Esophagus squamous epithelium (tissue), 4 donors: ENCODE measurements around the gene VSTM4.

ENCODE experiments used
- POLR2A ChIP-seq, 4 donors: fragments of 450-650 bp; IDR thresholded peaks; one replicate each; pipeline ENCODE4 v1.6.1; 2017; ENCODE audit warnings: antibody characterized with exemption in 4 of 4, mild to moderate bottlenecking in 4 of 4, moderate library complexity in 3 of 4
- TF ChIP-seq, protein P1 (sequence below), 6 experiments: fragments of 450-650 bp in 4 of 6; fragments of 200-600 bp in 2 of 6; sonication (generic) in 2 of 6; IDR thresholded peaks; one replicate each; pipeline ENCODE4 v1.5.1; 2016 to 2019; ENCODE audit warnings: antibody characterized with exemption in 6 of 6, mild to moderate bottlenecking in 4 of 6, moderate library complexity in 4 of 6

DNA sequence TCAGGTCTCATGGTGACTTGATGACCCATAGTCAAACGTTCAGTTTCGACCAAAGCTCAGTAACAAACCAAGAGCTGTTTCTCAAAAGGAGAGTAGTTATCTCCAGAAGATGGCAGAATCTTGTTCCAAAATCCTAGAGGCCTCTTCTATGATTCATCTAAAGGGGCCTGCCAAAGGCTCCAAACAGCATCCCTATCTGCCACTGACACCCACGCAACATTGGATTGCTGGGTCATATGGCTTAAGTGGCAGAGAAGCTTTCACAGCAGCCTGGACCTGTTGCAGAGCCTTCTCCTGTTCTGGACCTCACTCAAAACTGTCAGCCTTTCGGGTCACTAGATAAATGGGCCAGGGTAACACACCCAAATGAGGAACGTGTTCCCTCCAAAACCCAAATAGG, 121.7 kb downstream of the VSTM4 start:
- TF ChIP-seq POLR2A (IDR thresholded peaks at IDR 0.05), result no peak
- TF ChIP-seq, protein P1, sequence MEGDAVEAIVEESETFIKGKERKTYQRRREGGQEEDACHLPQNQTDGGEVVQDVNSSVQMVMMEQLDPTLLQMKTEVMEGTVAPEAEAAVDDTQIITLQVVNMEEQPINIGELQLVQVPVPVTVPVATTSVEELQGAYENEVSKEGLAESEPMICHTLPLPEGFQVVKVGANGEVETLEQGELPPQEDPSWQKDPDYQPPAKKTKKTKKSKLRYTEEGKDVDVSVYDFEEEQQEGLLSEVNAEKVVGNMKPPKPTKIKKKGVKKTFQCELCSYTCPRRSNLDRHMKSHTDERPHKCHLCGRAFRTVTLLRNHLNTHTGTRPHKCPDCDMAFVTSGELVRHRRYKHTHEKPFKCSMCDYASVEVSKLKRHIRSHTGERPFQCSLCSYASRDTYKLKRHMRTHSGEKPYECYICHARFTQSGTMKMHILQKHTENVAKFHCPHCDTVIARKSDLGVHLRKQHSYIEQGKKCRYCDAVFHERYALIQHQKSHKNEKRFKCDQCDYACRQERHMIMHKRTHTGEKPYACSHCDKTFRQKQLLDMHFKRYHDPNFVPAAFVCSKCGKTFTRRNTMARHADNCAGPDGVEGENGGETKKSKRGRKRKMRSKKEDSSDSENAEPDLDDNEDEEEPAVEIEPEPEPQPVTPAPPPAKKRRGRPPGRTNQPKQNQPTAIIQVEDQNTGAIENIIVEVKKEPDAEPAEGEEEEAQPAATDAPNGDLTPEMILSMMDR (IDR thresholded peaks at IDR 0.05), result no peak
